Lower leg skin (tissue), 3 donors: ENCODE data around the gene ELK4.

Experiments used
- CTCF ChIP-seq, 3 donors: fragments of 450-650 bp; IDR thresholded peaks; one replicate each; pipeline ENCODE4 v1.5.1; 2016; ENCODE audit warnings: antibody characterized with exemption in 3 of 3, mild to moderate bottlenecking in 3 of 3, moderate library complexity in 2 of 3
- POLR2A ChIP-seq, 2 donors: fragments of 450-650 bp; IDR thresholded peaks; one replicate each; pipeline ENCODE4 v1.6.1; 2016 to 2017; ENCODE audit warnings: antibody characterized with exemption in 2 of 2, mild to moderate bottlenecking in 1 of 2, moderate library complexity in 1 of 2

- TF ChIP-seq CTCF (IDR thresholded peaks at IDR 0.05) (no peak), POLR2A (IDR thresholded peaks at IDR 0.05) (no peak)
These were observed 54.7 kb downstream of the ELK4 start for GRCh38 chr1:205576805-205577761.
